Activated CD4-positive, alpha-beta T cell treated with anti-CD3 and anti-CD28 coated beads, Interleukin-10, Interleukin-2, amounts not matched to agents 100 ng/mL and 50 ng/mL, durations not matched to agents 16 hours and 8 hours (primary cell): ENCODE results near the gene SEZ6L.
"Not testable (repeated sequence)": the region's sequence is repeated elsewhere in the genome, so short reads cannot be mapped to it uniquely, and the experiment has no call there.

Experiments used
- DNase-seq: peaks from one replicate; pipeline ENCODE4 v3.0.0-alpha.2; 2020

Gene SEZ6L

GRCh38 chr22:26391623-26392022 is 222.4 kb downstream of the SEZ6L start:
- DNase-seq = no peak

GRCh38 chr22:26393929-26394328 is 224.7 kb downstream of the SEZ6L start:
- no peak for DNase-seq

GRCh38 chr22:26394777-26395176 is 225.5 kb downstream of the SEZ6L start:
- no peak for DNase-seq

GRCh38 chr22:26395926-26396325 is 226.7 kb downstream of the SEZ6L start:
- DNase-seq = no peak

- DNase-seq = peak; percentile 76
Observed at GRCh38 chr22:26398741-26399153, 229.5 kb downstream of the SEZ6L start.

GRCh38 chr22:26399289-26399688 is 230.0 kb downstream of the SEZ6L start:
- DNase-seq = no peak

GRCh38 chr22:26401726-26402125 is 232.5 kb downstream of the SEZ6L start:
- DNase-seq = no peak

- DNase-seq = no peak
Observed at GRCh38 chr22:26404851-26405421, 235.7 kb downstream of the SEZ6L start.

- no peak for DNase-seq
Observed at GRCh38 chr22:26406118-26406517, 236.9 kb downstream of the SEZ6L start.

- not testable (repeated sequence) for DNase-seq
Observed at GRCh38 chr22:26408562-26409220, 239.4 kb downstream of the SEZ6L start.

GRCh38 chr22:26409719-26410335 is 240.6 kb downstream of the SEZ6L start:
- DNase-seq = no peak

GRCh38 chr22:26410386-26410785 is 241.1 kb downstream of the SEZ6L start:
- no peak for DNase-seq

- no peak for DNase-seq
Observed at GRCh38 chr22:26414347-26414746, 245.1 kb downstream of the SEZ6L start.

GRCh38 chr22:26416256-26416655 is 247.0 kb downstream of the SEZ6L start:
- no peak for DNase-seq

- DNase-seq = no peak
Observed at GRCh38 chr22:26416670-26417276, 247.5 kb downstream of the SEZ6L start.

- no peak for DNase-seq
Observed at GRCh38 chr22:26417406-26417805, 248.1 kb downstream of the SEZ6L start.

GRCh38 chr22:26418620-26419019 is 249.4 kb downstream of the SEZ6L start:
- DNase-seq = no peak

GRCh38 chr22:26426924-26427323 is 257.7 kb downstream of the SEZ6L start:
- DNase-seq = no peak

GRCh38 chr22:26428515-26429457 is 259.5 kb downstream of the SEZ6L start, which contains the start of gene ASPHD2:
Gene ASPHD2 (plus strand): TSS chr22:26429260. CDS start chr22:26433616, 4,356 bp downstream.
- peak; percentile 88 for DNase-seq

- DNase-seq = peak; percentile 26
Observed at GRCh38 chr22:26429458-26430286, 260.4 kb downstream of the SEZ6L start.

- DNase-seq = peak; percentile 24
Observed at GRCh38 chr22:26430600-26430999, 261.3 kb downstream of the SEZ6L start.
